ENCODE results near the gene MYL5.

The MYL5 gene

DNA sequence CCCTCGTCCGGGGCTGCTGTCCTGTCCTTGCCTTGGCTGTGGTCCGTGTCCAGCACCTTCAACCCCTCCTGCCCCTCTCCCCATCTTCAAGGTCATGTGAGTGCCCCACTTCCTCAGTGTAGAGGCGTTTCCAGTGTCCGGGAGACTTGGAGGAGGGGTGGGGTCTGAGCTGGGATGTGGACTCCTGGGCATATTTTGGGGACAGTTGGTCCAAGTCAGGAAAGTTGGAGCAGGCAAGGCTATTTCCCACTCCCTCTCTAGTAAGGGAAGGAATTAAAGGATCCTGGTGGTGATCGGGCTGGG, 34.2 kb downstream of the MYL5 start:
- no peak for DNase-seq

DNA sequence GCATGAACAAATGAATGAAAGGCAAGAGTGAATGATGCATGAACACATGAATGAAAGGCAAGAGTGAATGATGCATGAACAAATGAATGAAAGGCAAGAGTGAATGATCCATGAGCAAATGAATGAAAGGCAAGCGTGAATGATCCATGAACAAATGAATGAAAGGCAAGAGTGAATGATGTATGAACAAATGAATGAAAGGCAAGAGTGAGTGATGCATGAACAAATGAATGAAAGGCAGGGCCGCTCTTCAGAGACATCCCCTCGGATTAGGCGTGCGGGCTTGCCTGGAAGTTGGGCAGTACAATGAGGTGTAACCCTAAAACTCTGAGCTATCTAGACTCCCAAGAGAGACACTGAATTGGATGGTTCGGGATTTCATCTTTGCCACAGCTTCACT, 35.0 kb downstream of the MYL5 start:
- no peak for DNase-seq

DNA sequence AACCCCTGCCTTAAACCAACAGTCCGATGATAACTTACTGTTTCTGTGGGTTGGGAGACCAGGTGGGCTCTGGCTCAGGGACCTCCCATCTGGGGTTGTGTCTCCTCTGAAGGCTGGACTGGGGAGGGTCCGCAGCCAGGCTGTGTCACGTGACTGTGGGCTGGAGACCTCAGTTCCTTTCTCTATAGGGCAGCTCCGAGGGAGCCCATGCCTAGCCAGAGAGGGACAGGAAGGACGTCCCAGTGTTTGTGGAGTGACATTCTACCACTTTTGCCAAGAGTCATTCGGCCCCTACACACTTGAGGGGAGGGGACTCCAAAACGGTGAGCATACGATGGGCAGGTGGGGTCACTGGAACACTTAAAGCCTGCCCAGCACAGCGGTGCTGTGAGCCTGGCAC, 35.8 kb downstream of the MYL5 start:
- no peak for DNase-seq

DNA sequence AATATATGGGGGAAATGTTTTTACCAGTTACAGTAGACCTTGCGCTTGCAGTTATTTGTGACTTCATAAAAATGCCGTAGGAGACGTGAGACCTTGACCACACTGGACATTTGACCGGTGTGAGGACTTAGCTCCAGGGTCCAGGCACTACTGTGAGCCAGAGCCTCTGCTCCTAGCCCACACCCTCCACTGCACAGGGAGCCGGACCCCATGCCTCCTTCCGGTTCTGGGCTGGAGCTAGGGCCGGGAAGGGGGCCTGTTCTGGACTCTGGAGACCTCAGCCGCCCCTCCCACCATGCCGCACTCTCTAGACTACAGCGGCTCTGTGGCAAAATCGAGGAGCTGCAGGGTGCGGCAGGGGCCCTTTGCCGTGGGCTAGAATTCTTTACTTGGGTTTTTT, 36.6 kb downstream of the MYL5 start:
- no peak for DNase-seq

DNA sequence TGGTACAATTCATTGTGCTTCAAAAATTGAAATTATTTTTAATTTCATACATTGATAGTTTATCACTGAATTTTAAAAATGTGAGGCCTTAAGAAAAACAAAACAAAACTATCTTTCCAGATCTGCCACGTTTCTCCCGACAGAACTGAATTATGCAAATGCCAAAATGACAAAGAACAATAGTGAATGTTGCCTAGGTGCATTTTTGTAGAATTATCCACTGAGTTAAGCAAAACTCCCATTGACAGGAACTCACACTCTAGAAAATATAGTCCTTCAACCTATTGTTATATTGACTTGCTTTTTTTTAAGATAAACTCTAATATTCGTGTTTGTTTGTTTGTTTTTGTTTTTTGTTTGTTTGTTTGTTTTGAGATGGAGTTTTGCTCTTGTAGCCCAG, 37.8 kb downstream of the MYL5 start:
- no peak for DNase-seq

DNA sequence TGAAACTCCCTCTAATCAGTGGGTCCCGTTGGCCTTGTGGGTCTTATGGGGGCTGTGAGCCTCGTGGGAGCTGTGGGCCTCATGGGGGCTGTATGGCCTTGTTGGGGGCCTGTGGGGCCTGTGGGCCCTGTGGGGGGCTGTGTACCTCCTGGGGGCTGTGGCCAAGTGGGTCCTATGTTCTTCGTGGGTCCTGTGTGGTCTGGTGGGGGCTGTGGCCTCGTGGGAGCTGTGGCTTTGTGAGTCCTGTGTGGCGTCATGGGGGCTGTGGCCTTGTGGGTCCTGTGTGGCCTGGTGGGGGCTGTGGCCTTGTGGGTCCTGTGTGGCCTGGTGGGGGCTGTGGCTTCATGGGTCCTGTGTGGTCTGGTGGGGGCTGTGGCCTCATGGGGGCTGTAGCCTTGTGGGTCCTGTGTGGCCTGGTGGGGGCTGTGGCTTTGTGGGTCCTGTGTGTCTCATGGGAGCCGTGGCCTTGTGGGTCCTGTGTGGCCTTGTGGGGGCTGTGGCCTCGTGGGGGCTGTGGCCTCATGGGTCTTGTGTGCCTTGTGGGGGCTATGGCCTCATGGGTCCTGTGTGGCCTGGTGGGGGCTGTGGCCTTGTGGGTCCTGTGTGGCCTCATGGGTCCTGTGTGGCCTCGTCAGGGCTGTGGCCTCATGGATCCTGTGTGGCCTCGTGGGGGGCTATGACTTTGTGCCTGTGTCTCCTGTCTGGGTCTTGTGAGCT, 38.7 kb downstream of the MYL5 start:
- DNase-seq, result no peak

DNA sequence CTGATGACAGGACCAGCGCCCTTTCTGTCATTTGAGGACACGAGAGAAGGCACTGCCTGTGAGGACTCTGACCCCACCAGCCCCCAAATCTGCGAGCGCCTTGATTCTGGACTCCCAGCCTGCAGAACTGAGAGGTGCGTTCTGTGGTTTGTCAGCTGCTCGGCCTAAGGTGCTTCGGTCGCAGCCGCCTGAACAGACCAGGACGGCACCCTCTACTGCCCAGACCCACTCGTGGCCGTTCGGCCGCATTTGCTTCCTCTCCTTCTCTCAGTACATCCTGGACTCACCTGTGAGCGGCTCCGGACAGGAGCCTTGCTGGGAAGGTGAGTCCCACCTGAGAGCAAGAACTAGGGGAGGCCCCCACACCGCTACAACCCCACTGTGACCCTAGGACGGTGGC, 39.7 kb downstream of the MYL5 start:
- DNase-seq, result no peak

DNA sequence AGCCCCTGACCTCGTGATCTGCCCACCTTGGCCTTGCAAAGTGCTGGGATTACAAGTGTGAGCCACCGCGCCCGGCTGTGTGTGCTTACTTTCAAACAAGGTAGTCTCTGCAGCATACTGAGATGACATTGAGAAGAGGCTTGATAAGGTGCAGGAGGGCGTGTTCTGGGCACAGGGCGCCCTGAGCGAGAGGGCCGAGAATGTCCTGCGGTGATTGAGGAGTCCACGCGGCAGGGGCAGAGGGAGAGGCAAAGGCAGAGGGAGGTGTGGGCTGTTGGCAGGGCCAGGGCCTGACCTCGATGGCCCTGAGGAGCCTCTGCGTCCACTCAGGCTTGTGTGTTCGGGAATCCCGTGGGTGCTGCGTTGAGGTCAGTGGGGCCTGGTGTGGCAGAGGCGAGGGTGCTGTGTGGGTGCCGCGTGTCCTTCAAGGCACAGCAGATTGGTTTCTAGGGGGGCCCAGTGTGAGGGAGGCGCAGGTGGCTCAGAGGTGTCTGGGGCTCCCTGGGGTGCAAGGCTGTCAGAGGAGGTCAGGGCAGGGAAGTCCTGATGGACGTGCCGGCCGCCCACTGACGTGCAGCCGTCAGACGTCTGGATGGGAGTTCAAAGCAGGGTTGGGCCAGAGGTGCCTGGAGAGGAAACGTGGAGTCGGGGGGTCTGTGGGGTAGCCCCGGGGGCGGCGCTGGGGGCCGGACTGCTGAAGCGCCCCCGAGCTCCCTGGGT, 43.4 kb downstream of the MYL5 start:
- no peak for DNase-seq

DNA sequence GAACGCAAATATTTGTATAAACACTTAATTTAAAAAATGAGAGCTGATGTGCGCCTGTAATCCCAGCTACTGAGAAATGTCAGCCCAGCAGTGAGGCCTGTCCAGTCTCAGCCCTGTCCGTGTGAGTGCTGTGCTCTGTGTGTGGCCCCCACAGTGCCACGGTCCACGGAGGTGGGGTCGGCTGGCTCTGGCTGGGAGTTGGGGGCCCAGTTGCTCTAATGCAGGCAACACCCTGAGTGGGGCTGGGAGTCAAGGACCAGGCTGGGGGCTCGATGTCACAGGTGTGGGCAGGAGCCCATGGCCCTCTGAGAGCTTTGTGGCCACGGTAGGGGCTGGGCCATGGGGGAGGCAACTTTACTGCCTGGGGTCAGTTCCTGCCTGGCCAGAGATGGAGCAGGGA, 44.1 kb downstream of the MYL5 start:
- DNase-seq, result no peak

DNA sequence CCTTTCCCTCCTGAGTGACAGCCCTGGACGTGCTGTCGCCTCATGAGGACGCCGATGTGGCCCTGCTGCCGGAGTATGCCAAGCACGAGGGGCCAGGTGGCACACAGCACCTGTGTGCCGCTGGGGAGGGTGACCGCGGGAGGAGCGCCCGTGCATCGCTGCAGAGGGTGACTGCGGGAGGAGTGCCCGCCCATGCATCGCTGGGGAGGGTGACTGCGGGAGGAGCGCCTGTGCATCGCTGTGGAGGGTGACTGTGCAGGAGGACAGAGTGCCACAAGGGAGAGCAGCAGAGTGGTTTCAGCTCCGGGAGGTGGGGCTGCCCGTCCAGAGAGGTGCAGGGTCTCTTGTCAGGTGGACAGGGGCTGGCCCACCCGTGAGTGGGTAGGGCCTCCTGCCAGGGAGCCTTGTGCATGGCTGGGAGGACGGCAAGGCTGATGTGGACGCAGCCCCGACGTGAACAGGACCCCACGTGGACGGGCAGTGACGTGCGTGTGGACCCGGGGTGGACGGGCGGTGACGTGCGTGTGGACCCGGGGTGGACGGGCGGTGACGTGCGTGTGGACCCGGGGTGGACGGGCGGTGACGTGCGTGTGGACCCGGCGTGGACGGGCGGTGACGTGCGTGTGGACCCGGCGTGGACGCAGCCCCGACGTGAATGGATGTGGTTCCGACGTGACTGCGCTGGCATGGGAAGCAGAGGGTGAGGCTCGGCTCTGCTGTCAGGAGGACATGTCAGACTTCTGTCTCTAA, 45.9 kb downstream of the MYL5 start:
- DNase-seq, result no peak

DNA sequence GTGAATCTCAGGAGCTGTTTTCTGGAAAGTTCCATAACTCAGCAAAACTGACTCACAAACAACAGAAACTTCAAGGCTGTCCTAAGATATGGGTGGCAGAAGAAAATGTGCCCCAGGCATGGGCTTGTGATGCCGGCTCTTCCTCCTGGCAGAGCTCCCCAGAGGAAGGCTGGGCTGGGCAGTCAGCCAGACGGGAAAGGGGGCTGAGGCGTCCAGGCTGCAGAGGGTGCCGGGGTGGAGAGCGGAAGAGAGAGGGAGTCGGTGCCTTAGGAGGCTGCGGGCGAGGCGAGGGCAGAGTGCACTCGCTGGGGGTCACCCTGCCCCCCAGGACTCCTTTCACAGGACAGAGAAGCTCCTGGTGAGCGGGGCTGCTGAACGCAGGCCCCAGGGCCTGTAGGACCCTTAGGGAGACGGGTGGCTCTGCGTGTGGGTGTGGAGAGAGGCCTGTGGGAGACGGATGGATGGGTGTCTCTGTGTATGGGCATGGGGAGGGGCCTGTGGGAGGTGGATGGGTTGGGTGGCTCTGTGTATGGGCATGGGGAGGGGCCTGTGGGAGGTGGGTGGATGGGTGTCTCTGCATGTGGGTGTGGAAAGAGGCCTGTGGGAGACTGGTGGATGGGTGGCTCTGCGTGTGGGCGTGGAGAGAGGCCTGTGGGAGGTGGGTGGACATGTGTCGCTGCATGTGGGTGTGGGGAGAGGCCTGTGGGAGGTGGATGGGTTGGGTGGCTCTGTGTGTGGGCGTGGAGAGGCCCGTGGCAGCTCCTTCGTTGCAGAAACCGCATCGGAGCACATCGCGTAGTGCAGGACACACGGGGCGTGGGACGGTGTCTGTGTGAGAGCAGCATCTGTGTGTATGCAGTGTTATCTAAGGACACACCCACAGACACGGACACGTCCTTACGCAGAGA, 47.2 kb downstream of the MYL5 start:
- peak; percentile 36 for DNase-seq

DNA sequence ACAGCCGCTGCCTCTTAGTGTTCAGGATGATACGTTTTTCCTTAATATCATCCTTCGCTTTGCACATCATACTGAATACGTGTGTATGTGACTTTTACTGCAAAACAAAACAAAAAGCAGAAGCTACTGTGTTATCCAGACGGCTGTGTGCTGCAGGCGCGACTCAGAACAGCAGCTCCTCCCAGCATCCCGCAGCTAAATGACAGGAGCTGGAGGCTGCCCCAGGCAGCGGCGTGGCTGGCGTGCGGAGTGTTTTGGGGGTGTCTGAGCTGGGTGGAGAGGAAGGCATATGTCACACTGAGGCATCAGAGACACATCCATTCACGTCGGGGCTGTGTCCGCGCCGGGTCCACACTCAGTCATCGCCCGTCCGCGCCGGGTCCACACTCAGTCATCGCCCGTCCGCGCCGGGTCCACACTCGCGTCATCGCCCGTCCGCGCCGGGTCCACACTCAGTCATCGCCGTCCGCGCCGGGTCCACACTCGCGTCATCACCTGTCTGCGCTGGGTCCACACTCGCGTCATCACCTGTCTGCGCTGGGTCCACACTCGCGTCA, 47.9 kb downstream of the MYL5 start:
- DNase-seq, result no peak

DNA sequence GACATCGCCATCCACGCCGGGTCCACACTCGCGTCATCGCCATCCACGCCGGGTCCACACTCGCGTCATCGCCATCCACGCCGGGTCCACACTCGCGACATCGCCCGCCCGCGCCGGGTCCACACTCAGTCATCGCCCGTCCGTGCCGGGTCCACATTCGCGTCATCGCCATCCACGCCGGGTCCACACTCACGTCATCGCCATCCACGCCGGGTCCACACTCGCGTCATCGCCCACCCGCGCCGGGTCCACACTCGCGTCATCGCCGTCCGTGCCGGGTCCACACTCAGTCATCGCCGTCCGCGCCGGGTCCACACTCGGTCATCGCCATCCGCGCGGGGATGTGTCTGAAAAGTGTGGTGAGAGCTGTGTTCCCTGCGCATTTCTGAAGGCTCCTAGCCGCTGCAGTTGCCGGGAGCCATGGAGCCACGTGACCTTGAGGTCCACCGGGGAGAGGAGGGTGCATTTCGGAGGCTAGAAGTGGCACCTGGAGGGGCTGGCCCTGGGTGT, 48.6 kb downstream of the MYL5 start:
- DNase-seq, result no peak

DNA sequence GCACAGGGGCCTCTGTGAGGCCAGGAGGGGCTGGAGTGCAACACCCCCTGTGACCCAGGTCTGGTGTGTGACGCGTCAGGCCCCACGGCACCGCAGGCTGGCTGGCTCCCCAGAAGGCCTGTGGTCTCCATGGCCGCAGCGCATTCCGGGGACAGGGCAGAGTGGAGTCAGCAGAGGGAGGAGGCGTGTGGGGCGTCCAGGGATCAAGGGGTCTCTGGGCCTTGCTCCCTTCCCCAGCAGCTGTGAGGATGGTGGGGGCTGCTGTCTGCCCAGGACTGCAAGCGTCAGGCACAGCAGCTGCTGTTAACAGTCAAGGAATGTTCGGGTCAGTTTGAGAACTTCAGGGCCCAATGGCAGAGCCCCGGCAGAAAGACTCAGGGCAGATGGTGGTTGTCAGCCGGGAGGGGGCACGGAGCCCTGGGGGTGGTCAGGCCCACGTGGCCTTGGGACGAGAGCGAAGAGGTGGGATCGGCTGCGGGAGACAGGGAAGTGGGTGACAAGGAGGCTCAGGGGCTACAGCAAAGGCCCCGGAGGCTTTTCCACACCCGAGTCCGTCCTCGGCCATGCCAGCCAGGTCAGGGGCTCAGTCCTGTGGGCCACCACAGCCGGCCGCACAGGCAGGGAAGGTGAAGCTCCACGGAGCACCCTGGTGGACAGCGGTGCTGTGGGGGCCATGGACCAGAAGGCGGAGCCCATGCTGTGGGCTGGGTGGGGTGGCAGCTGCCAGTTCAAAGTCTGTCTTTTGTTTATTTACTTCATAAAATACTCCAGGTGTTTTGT, 49.6 kb downstream of the MYL5 start:
- DNase-seq, result no peak

DNA sequence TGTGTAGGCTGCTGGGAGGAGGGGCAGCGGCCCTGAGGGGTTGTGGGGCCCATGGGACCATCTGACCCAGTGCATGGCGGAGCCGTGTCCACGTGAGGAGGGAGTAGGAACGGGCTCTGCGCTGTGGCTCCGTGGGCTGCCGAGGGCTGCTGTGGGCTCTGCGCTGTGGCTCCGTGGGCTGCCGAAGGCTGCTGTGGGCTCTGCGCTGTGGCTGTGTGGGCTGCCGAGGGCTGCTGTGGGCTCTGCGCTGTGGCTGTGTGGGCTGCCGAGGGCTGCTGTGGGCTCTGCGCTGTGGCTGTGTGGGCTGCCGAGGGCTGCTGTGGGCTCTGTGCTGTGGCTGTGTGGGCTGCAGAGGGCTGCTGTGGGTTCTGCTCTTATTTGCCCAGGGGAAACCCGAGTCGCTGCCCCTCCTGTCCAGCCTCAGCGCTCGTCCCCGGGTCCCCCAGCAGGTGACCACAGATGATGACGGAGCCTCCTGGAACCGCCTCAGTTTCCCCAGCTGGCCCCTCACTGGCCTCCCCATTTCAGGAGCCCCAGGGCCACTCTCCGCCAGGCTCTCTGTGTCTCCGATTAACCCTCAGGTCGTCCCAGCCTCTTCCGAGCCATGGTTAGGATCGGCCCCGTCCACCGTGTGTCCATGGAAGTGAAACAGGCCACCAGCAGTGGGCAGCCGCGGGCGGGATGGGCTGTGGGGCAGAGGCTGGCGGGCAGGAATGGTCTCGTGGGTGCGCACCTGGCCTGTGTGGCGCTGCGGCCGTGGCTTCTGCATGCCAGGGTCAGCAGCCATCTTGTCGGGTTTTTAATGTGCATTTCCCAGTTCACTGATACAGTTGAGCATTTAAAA, 51.3 kb downstream of the MYL5 start:
- no peak for DNase-seq

DNA sequence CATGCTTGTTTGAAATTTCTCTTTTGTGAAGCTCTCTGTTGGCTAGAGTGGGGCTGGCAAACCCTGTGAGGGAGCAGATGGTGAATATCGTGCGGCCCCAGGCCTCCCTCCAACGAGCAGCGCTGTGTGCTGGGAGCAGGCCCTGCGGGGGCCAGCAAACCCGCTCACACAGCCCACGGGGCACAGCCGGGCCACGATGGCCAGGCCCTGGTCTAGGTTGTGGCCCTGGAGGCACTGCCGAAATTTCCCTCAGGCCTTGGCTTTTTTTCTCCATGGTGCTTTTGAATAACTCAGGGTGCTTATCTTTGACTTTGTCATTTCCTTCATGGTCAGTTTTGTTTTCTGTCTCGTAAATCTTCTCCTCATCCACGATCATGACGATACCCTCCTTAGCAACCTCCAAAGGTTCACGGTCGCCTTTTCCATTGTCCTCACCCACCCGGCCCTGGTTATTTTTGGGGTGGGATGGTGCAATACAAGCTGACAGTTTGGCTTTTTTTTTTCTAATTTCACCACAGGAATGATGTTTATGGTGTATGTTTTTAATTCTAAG, 52.0 kb downstream of the MYL5 start:
- DNase-seq, result peak; percentile 62

DNA sequence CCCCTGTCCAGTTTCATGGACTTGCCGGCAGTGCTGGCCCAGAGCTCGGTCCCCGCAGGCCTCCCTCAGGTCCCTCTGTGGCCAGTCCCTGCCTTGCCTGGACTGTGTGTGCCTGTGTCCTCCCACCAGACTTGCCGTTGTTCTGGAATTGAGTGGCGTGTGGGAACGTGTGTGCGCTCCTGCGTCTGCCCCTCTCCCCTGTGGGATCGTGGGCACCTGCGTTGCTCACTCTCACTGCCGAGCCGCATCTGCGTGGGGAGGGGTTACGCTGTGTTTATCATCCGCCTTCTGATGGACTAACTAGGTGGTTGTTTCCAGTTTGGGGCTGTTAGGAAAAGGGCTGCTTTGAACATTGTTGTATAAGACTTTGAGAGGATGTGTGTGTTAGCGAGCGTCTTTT, 52.5 kb downstream of the MYL5 start:
- DNase-seq, result peak; percentile 26

DNA sequence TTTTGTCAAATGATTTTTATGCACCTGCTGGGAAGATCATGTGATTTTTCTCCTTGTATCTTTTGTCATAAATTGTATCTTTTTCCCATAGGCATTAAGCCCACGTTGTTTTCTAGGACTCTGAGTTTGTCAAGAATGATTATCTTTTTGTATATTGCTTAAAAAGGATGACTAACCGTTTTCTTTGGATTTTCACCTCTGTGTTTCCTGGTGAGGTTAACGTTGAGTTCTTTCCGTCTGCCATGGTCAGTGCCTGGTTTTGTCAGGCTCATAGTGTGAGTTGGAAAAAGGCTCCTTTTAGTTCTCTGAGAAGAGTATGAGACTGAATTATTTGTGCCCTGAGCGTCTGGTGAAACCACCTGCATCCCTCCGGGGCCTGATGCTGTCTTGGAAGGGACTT, 53.2 kb downstream of the MYL5 start:
- DNase-seq, result no peak

DNA sequence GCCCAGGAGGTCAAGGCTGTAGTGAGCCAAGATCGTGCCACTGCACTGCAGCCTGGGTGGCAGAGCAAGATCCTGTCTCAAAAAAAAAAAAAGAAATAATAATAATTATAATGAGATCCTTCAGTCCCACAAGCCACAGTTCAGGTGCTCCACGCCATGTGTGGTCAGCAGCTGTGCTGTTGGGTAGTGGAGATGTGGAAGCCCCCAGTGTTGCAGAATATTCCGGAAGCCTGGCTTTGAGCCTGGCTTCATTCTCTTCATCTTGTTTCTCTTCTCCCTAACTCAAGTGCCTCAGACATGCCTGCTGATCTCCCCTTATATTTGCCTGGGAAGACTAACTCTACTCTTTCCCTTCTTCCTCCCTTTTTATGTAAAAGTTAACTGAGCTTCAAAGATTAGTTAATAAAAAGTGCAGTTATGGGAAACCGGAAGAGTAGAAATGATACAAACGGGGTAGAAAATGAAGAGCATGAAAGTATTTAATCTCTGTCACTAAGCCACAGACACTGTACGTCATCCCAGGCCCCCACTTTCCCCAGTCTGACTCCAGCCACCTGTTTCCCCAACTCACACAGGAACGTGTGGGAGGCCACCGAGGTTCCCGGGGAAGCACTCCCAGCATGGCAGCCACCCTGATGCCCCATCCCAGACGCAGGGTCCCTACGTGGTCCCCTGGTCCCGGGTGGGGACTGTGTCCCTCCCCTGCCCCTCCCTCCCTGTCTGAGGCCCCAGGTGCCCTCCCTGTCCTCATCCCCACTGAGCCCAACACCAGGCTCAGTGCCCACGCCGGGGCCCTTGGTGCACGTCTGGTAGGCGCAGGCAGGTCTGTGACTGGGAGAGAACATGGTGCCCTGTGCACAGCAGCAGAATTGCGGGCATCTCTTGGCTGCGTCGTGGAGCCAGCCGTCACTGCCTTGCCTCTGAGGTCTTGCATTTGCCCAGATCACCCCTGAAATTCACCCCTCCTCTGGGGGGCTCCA, 55.3 kb downstream of the MYL5 start:
- no peak for DNase-seq

Measured in hematopoietic multipotent progenitor cell treated with erythropoietin and hydrocortisone succinate and interleukin-3 and kit ligand, for 4 days (in vitro differentiated cells).